HG03103 (cell line): ENCODE measurements around the gene STXBP6.

Experiments used
- ATAC-seq: cut with Tn5 transposase; IDR thresholded peaks from one replicate; pipeline ENCODE4 v1.9.1; 2021; ENCODE audit warnings: low read depth; ENCODE audit not compliant: unreplicated experiment

Gene STXBP6

DNA sequence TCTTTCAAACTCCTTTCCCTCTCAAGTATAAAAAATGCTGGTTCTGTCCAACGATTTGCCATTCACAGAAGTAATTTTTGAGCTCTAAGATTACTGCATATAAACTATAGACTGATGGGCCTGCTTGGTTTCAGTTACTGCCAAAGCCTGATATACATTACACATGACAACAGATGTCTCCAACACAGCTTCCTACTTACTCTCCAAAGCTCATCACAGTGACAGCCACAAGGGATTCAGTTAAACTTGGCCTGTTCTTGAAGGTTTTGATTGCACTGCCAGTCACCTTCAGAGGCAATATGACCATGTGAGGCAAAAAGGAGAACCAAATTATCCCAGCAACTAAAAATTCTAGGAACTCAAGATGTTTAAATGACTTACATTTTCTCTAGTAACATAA lies 30.1 kb downstream of the STXBP6 start:
- ATAC-seq, result no peak

DNA sequence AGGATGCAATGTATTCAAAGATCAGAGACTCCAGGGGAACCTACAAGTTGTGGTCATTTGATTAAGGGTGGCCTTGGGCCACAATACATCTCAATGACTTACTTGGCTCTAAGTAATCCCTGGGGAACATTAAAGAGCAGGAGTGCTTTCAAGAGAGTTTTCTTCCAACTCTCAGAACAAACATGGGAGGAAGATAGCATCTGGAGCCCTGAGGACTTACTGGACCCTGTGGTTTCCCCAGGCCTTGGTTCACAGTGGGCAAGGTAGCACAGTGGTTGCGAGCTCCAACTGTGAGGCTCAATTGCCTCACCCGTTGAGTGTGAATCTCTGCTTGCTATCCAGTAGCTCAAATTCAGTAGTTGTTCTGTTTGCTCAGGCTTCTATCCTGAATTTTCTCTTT lies 32.4 kb downstream of the STXBP6 start:
- ATAC-seq, result no peak

DNA sequence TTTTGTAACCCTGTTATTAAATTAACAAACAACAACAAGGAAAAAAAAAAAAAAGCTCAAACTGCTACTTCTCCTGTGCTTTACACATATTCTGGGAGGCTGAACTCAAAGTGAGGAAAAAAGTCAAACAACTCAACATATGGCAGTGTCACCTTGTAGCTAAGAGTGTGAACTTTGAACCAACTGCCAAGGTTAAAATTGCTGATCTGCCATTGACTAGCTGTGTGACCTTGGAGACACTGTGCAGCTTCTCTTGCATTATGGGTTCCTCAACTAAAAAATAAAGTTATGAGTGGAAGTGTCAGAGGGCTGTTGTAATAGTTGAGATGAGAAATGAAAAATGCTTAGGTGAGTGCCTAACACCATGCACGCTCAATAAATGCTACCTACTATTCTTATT lies 34.2 kb downstream of the STXBP6 start:
- ATAC-seq, result no peak

DNA sequence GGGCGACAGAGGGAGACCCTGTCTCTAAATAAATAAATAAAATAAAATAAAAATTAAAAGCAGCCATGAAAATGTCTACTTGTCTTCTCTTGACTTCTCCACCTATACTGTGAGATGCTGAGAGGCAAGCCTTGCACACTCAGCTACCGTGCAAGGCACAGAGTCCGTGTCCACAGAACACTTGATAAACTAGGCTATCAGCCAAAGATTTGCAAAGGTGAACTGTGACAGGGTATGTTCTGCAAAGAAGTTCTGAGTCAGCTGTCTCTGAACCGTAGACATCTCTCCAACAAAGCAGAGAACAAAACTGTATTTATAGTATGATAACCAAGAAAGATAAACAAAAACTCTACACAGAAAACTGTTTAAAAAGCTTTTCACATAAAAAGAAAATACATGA lies 35.5 kb downstream of the STXBP6 start:
- no peak for ATAC-seq

DNA sequence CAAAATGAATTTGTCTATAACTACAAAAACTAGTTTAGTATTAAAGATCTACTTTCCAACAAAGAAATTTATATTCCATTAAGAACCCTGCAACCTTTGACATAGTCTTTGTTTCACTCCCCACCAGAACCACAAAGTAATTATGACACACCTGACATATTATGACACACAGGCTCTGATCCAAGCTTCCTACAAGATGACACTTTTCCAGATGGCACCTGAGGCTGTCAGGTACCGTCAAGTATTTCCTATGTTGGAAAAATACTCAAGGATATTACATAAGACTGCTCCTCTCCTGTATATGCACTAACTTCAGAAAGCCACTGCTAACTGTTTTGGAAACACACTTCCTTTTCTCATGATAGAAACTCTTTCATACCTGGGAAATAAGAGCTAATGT lies 38.9 kb downstream of the STXBP6 start:
- no peak for ATAC-seq

DNA sequence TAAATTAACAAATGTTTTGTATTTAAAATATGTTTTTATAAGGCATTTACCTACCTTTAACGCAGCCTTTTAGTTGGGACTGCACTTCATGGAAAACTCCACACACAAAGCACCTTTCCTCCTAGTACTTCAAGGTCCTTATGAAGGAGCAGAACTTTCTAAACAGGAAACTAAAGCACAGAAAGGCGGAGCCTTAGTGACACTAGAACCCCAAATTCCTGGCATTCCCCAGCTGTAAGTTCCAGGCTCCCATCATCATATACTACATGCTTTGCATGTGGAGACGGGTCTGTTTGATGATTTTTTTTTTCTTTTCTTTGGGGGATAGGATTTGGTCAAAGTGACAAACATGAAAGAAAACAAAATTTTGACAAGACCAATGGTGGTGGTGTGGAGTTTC lies 39.5 kb downstream of the STXBP6 start:
- ATAC-seq, result no peak

DNA sequence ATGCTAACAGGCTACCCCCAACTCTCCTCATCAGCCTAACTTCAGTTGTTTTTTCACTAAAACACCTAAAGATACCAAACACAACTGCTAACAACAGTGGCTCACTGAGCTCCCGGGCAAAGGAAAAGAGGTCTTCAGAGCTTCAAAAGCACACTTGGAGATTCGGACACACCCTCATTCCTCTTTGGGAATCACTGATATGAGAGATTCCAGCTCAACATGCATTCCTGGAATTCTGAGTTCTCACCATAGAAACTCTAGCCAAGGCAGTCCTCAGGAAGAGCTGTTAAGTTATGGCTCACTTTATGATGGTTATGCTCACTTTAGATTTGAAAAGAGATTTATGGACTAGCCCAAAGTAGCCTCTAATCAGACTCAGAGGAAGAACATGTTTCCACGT lies 40.1 kb downstream of the STXBP6 start:
- no peak for ATAC-seq

DNA sequence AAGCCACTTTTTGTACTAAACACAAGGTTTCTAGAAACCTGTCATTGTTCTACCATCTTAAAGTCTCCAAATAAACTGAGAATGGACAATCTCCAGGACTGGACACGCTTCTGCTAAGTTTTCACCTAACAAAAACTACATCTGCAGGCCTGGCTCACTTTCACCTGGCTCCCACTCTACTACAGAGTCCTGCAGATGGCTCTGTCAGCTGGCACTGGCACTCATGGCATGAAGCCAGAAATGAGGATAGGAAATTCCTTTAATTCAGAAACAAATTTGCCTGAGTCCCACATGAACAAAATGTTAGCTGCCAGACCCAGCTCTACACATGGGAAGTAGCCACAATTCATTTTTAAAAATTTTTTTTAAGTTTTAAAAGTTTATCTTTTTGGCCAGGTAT lies 42.1 kb downstream of the STXBP6 start:
- no peak for ATAC-seq

DNA sequence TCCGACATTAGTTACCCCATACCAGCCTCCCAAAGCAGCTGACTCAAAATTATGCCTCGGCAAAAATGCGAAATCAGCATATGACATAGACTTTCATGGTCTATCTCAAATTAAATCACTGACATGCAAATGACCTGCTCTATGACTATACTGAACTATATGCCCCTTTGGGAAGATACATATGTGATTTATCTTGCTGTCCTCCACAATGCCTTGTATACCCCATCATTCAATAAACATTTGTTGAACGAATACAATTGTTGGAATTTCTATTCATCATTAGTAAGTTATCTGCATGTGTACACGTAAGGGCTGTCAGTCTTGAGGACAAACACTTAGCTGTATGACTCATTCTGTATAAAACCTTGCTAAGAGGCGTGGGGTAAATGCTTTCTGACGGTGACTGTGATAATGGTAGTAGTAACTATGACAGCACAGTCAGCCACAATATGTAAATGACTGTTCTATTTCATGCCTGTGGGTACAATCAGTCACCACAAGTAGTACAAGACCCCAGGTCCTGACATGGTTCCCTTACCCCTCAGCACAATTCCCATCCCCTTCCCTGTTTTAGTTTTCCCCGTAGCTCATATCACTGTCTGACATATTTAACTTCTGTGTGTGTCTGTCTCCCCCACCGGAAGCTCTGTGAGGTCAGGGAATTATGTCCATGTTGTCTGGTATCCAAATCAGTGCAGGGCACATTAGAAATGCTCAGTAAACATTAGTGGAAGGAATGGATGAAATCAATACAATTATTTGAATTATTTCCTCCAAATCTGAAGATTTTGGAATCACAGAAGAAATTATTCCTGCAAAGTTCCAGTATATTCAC lies 42.8 kb downstream of the STXBP6 start:
- no peak for ATAC-seq

DNA sequence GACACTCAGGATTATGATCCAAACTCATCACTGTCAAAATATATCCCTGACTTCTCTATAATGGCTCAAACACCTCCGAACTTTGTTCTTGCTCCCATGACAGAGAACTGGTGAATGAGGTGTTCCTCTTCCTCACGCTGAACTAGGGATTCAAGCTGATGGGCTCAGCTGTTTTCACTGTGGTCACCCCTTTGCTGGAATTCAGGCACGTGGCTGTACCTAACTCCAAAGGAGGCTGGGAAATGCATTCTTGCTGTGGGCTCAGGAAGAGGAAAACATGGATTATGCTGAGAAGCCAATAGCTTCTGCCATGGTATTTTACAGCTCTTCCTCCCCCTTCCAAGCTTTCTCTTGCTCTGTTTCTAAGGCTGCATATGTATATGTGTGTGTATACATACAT lies 43.9 kb downstream of the STXBP6 start:
- no peak for ATAC-seq

DNA sequence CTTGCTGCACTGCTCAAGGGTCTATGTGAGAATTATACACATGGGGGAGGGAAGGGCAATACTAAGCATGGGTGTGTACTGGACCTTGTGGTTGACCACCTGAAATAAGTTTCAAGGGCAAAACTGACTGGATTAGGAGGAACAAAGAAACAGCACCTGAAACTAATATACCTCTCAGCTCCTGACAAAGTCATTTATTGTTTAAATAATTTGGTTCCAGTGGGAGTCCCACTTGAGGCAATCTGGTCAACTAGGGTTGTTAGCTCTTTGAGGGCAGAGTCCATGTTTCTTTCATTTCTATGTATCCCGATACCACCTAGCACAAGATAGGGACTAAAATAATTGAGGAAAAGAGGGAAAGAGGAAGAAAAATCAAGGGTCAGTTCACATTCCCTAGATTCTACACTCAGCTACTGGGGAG lies 45.5 kb downstream of the STXBP6 start:
- no peak for ATAC-seq

DNA sequence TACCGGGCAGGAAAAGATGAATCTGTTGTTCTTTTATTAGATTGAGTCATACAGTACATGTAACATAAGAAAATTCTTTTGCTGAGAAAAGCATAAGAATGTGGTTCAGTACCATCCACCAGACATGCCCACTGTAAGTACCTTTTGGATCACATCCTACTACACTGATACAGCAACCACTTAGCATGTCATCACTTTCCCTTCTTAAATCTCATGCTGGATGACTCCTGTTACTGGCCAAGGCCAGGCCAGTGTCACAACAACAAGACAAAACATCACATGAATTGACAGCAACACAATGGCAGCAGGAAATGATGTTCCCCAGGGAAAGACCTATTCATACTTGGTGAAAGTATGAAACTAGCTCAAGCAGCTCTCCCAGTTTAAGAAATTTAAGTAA lies 46.4 kb downstream of the STXBP6 start:
- ATAC-seq, result no peak

DNA sequence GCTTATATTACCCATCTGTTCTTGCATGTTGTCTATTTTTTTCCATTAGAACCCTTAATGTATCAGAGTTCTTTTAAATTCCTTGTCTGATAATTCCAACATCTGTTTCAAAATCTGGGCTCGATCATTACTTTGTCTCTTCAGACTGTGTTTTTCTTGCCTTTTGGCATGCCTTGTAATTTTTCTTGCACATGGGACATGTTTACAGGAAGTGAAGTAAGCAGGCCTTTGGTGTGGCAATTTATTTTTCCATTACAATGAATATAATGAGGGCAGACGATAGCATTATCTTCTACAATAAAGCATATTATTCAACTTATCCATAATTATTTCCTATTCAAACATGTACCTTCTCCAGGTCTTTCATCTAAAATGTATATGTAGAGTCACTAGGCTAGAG lies 48.3 kb downstream of the STXBP6 start:
- ATAC-seq, result no peak

DNA sequence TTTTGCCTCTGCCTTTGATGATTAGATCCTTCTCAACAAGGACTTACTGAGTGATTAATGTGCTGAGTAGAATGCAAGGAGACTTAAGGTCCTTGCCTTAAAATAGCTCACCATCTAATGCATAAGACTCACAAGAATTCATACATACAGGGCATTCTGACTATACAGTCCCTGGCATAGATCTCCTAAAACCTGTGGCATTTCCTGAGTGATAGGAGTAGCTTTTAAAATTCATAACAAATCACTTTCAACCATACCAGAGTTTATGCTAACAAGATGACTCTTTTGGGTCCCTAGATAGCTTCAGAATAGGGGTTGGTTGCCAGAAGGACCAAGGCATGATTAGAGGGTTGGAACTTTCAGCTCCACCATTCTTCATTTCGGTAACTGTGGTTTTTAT lies 48.8 kb downstream of the STXBP6 start:
- ATAC-seq, result no peak

DNA sequence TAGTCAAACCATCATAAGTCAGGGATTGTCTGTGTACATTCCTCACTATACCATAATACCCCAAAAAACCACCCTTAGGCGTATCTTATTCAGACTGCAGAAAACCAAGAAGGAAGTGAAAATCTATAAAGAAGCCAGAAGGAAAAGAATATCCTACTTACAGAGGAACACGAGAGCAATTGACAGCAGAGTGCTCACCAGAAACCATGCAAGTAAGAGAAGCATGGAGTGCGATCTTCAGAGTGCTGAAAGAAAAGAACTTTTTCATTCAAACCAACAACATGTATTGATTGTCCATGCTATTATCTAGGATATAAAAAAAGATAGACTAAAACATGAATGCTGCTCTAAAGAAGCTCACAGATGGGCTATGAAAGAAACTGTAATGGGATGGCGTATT lies 50.8 kb downstream of the STXBP6 start:
- no peak for ATAC-seq

DNA sequence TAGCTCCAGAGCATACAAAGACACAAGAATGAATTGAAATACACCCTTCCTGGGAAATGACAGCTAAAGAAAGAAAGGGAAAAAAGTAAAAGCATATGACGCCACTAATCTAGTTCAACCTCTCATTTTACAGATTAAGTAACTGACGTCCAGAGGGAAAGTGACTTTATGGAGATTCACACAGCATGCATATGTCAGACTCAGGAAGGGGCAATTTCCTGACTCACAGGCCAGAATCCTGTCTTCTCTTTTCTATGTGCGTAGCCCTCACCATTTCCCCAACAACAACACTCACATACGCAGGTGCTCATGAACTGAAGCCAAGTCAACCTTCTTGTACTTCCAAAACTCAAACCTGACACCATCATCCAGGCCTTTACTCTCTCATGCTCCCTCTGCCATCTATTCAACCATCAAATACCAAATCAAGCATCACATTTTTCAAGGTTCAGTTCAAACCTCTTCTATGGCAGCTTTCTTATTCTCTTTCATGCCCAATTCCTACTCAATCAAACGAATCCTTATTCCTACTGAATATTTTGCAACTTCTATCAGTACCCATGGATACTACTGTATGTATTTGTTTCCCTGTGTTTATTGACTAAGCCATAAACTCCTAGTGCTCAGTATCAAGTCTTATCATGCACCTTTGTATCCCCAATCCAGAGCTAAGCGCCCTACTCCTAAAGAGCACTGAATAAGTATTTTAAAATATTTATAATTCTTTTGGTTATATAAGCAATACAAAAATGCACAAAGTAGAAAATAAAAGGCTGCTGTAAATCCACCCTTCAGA lies 52.8 kb downstream of the STXBP6 start:
- no peak for ATAC-seq

DNA sequence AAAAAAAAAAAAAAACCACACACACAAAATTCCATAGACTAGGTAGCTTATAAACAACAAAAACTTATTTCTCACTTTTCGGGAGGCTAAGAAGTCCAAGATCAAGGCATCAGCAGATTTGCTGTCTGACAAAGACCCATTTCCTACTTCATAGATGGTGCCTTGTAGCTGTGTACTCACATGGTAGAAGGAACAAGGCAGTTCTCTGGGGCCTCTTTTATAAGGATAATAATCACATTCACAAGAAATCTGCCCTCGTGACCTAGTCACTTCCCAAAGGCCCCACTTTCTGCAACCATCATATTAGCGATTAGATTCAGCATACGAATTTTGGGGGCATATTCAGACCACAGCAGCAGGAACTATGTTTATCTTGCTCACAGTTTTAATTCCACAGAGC lies 54.9 kb downstream of the STXBP6 start:
- no peak for ATAC-seq

DNA sequence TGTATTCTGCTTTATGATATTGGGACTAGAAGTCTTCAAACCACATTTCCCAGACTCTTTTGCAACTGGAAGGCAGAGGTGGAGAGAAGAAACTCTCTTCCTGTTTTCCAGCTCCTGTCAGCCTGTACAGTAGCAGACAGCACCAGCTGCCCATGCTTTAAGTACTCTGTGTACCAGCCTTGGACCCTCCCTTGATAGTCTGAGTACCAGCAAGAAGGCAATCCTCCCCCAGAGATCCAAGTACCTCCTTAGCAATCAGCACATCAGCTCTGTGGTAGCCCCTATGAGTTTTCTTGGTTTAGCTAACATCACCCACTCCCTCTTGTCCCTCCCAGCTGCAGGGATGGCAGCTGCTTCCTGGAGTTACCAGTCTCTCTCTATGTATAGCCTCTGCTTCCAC lies 56.3 kb downstream of the STXBP6 start:
- ATAC-seq, result no peak

DNA sequence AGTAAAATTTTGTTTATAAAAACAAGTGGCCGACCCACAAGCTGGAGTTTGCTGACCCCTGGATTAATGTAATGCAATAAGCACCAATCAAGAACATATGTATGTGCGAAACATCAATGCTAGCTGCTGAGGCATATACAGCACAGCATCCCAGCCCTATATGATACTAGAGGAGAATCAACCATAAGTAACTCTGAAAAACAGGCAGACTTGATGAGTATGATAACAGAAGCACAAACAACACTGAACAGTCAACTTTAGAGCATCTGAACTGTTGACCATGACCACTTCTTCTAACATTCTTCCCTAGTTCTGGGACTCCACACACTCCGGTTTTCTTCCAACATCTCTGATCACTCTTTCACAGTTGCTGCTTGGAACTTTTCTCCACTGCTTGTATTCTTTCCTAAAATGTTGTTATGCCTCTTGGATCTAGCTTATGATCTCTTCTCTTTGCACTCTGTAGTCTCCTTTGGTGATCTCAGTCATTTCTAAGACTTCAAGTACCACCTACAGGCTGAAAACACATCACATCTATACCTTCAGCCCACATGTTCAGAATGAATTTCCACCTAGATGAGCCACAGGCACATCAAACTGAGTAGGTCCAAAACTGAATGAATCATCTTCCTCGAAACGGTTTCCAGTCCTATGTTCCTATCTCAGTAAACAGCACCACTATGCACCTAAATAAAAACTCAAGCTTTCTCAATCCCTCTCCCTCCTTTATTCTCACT lies 57.2 kb downstream of the STXBP6 start:
- ATAC-seq, result no peak

DNA sequence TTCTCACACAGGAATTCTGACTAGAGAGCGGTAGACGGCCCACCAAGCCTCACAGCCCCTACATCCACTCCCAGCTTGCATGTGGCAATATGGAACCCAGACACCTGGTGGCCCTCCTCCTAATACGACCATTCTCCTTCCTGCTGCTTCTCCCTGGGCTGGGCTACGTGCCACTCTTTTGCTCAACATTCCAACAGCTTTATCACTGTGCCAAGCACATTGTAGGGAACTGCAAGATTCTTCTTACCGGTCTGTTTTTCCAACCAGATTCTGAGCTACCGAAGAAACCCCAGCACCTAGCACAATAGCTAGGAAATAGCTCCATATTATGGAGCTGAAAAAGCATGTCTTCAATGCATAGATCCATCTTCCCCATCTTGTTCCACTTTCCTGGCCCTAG lies 58.1 kb downstream of the STXBP6 start:
- no peak for ATAC-seq

DNA sequence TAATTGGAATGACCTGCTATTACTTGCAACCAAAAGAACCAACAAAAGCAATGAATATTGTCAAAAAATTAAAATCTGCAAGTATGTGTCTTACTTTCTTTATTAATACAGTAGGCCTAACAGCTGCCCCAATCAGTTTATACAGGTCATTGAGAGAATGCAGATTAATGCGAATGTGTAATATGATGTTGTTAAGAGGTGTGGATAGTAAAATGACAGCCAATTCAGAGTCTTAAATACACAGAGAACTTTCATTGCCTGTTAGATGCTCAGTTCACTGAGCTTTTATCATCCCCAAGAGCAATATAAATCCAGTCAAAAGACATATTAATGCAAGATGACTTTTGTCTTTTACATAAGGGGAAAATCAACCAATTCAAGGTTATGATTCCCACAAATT lies 58.7 kb downstream of the STXBP6 start:
- no peak for ATAC-seq
